Activated CD4-positive, alpha-beta T cell treated with anti-CD3 and anti-CD28 coated beads, Interleukin-2, Interleukin-4, amounts not matched to agents 100 ng/mL and 50 ng/mL, durations not matched to agents 16 hours and 8 hours (primary cell): ENCODE measurements around the gene MAD1L1.
"Not testable (repeated sequence)": the region's sequence is repeated elsewhere in the genome, so short reads cannot be mapped to it uniquely, and the experiment has no call there.

Experiments
- DNase-seq: peaks from one replicate; pipeline ENCODE4 v3.0.0-alpha.2; 2020; ENCODE audit warnings: low spot score

Gene MAD1L1

DNA sequence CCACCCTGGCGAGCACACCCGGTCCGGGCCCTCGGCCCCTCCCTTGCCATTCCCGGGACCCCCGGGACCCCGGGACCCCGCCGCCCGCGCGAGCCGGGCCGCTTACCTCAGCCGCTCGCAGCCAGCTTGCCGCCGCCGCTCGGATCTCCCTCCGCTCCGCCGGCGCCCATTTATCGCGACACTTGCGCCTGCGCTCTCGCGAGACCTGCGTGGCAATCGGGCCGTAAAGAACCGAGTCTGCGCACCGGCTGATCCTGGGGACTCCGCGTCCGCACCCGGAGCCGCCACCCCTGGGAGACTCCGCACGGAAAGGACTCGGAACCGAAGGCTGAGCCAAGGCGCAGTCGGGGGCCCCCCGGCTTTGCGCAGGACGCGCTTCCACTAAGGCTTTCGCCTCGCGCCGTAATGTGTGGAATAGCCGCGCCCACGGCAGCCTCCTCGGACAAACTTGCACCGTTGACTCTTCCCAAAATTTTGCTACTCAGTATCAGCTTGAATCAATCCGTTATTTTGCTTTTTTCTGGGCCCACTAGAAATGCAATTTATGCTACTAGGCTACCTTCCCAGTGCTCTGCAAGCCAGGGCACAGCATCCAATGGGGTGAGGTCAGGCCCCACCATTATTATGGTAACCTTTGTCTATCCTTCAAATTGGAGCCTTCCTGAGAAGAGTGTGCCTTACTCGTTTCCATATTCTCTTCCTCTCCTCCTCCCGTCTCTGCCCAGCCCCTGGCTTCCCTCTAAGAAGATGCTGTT lies at the start of gene MAD1L1:
Gene MAD1L1, minus strand, starts transcription at position 180 of the 755 bp plus-strand sequence. CDS start 2,812 bp downstream, outside the sequence.
- DNase-seq, result peak; percentile 90

DNA sequence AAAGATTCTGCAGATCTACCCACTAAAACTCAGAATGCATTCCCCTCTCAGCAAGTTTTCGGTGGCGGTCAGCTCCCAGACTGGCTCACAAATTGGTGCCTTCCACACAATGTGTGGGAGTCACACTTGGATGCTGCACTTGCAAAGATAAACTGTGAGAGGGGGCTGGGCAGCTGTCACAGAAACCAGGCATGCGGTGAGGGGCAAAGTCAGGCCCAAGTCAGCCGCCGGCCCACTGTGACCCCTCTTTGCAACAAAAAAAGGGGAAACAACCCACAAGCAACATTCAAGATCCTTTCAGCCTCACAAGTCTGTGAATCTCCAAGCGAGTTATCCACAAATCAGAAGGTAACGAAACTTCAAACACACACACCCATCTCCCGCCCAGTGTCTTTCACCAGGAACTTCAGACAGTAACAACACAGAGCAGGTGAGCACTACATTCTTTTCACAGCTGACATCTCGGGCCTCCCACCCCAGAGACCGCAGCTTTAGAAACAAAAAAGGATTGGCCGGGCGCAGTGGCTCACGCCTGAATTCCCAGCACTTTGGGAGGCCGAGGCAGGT lies 49.5 kb upstream of the MAD1L1 start:
- DNase-seq, result no peak

DNA sequence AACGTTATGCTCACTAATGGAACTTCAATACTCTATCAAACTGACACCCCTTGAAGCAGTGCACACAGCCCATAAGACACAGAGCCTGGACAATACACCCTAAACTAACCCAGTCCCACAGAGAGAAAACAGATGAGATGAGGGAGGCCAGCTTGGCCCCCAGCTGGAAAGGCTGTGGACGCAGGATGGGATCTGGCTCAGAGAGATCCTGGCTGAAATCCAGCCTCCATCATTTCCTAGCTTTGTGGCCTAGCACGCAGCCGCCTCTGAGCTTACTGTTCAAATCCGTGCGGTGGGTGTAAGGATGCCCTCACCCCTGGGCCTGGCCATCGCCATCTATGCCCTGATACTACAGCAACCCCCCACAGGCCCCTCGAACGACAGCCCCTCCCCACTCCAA lies 48.8 kb upstream of the MAD1L1 start:
- DNase-seq, result no peak

DNA sequence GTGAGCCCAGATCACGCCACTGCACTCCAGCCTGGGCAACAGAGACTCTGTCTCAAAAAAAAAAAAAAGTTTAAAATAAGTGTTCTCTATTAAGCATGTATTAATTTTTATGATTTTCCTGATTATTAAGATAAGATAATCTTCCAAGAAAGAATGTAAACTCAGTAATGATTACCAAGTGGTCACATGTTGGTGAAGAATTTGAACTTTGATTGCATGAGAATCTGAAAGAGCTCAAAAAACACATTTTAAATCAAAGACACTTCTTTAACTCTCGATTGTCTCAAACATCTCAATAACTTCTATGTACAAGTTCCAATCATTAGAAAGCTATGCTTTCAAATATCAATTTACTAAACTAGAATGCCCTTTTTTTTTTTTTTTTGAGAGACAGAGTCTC lies 47.7 kb upstream of the MAD1L1 start:
- DNase-seq, result no peak

DNA sequence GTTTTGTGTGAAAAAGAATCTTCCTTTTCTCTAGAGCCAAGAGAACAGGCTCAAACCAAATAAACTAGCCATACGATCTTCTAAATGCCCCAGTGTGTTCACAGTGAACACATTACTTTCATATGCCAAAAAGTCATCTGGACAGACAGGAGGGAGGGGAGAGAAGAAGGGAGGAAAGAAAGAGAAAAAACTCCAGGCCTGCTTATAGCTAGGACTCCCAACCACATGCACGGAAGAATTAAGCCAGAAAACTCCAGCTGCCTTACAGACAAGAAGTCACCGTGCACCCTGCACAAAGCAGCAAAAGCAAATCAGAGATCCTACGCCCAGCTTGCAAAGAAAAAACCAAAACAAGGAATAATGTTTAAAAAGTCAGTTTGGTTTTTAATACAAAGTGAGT lies 47.2 kb upstream of the MAD1L1 start:
- DNase-seq, result no peak

DNA sequence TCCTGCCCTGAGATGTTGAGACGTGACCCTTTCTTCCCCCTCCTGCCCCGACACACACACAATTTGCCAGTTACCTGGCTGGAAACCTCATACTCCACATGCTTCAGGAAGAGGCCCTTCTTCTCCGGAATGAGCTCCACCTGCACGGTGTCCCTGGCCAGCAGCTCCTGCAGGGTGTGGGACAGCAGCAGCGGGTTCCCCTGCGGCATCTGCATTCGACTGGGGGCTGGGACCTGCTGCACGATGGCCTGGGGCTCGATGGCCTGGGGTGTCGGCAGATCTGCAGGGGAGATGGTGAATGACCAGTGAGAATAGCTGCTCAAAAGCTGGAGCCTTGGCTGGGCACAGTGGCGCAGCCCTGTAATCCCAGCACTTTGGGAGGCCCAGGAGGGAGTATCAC lies 45.3 kb upstream of the MAD1L1 start:
- DNase-seq, result no peak

DNA sequence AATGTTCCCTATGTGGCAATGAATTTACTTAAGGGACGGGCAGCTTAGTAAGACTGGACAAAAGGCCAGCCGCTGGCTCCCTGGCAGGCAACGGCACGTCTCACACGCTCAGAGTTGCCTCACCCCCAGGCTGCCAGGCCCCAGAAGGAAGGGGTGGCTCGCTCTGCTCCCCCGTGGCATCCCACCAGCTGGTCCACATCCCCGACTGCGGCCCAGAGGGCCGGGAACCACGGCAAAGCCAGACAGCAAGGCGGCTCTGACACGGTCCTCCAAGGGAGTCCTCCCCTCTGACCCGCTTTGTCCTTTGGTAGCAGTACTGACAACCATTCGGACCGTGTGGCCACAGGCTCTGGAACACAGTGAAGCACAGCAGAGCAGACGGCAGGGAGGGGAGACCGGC lies 43.4 kb upstream of the MAD1L1 start:
- DNase-seq, result no peak

DNA sequence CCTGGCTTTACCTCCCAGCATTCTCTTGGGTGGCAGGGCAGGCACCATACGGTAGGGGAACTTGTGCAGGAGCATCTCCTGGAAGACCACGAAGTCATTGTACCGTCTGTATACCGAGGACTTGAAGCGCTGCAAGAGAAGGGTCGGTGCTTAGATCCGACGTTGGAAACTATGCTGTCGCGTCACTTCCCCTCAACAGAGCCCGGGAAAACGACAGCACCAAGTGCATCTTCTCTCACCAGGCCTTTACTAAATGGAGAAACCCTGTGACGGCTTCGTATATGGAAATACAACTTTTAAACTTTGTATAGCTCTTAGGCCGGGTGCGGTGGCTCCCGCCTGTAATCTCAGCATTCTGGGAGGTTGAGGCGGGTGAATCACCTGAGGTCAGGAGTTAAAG lies 42.4 kb upstream of the MAD1L1 start:
- no peak for DNase-seq

DNA sequence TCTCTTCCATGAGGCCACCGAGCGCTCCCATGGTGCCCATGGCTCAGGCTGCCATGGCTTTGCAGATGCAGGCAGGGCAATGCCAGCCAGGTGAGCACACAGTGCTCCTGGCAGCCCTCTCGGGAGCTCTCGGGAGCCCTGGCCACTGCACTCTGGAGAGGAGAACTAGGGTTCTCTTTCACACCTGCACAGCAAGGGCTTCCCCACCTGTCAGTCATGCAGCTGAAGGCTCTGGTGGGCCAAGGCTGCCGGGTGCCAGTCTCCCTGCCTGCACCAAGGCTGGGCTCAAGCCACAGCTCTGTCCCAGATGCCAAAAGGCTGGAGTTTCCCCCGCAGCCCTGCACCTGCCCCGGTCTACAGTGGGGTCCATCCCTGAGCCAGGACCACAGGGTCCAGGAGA lies 41.9 kb upstream of the MAD1L1 start:
- no peak for DNase-seq

DNA sequence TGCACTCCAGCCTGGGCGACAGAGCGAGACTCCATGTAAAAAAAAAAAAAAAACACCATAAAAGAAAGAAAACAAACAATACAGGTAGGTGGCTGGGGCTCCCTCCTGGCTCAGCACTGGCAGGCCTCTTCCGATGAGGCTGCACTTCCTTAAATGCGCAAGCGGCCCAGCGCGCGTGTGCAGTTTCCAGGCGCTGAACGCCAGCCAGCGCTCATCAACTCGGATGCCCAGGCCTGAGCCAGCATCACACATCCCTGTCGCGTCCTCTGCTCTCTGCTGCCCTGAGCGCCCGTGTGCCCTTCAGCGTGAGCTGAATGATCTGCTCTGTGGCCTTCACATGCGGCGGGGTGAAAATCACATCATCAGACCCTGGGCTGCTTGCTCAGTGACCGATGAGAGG lies 41.1 kb upstream of the MAD1L1 start:
- DNase-seq, result no peak

DNA sequence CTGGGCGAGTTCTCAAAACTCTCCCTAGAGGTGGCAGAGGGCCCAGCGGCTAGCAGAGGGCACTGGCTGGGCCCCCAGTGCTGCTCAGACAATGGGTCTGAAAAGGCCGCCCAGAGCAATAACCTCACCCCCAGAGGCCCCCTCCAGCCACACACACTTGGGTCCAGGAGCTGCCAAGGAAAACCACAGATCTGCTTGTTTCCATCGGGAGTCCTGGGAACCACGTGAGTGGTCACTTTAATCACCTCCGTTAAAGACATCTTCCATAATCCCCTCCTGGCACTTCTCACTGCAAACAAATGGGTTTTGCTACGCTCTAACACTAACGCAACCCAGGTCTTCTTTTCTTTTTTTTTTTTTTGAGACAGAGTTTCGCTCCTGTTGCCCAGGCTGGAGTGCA lies 39.3 kb upstream of the MAD1L1 start:
- DNase-seq, result no peak

DNA sequence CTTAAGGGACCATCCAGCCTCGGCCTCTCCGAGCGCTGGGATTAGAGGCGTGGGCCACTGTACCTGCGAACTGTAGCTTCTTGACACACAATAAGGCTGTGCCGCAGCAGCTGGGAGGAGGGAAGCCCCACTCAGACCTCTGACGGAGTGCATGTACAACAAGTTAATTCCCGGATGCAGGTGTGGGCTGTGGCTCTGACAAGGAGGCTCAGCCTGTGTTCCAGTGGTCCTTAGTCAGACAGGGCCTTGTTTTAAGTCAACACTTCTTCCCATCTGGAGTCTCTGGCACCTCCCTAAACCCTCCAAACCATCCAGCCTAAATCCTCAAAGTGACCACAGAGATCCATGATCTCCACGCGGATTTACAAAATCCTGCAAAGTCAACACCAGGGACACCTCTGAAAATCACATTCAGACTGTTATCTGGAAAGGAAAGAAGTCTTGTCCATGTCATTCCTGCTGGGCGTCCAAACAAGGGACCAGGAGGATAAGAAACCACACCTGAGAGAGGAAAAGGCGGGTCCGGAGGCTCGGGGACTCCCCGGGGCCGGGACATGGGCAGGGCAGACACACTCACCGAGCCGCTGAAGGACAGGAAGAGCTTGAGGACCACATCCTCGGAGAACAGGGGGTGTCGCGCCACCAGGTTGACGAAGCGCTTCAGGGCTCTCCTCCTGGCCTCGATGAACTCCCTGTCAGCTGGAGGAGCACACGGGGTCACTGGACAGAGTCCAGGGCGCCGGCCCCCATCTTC lies 38.7 kb upstream of the MAD1L1 start:
- no peak for DNase-seq

DNA sequence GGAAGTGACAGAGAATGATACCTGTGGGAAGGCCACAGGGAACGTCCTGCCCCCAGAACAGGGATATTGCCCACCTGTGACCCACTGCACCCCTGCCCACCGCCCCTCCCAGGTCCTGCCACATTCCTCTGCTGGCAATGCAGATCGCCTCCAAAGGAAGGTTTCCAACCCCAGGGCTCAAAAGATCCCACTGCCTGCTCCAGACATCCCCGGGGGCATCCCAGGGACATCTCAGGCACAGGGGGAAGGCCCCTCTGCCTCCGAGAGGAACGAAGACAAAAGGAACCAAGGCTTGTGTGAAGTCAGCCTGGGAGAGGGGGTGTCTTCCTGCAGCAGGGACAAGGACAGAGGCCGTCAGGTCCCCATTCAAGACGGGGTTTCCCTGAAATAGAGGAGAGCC lies 37.8 kb upstream of the MAD1L1 start:
- no peak for DNase-seq

DNA sequence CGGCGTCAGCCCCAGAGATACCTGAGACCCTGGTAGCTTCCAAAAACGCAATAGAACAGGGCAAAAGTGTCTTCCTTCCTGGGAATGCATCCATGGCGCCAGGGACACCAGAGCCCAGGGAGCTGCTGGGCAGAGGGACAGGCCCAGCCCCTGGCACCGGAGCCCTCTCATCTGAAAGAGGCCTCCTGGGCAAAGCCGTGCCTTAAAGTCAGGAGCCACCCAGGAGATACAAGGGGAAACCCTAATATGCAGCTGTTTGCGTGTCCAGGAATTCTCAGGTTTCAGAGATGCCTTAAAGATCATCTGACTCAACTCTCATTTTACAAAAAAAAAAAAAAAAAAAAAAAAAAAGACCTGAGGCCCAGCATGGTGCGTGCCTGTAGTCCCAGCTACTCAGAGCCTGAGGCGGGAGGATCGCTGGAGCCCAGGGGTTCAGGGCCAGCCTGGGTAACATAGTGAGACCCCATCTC lies 37.3 kb upstream of the MAD1L1 start:
- DNase-seq, result no peak

DNA sequence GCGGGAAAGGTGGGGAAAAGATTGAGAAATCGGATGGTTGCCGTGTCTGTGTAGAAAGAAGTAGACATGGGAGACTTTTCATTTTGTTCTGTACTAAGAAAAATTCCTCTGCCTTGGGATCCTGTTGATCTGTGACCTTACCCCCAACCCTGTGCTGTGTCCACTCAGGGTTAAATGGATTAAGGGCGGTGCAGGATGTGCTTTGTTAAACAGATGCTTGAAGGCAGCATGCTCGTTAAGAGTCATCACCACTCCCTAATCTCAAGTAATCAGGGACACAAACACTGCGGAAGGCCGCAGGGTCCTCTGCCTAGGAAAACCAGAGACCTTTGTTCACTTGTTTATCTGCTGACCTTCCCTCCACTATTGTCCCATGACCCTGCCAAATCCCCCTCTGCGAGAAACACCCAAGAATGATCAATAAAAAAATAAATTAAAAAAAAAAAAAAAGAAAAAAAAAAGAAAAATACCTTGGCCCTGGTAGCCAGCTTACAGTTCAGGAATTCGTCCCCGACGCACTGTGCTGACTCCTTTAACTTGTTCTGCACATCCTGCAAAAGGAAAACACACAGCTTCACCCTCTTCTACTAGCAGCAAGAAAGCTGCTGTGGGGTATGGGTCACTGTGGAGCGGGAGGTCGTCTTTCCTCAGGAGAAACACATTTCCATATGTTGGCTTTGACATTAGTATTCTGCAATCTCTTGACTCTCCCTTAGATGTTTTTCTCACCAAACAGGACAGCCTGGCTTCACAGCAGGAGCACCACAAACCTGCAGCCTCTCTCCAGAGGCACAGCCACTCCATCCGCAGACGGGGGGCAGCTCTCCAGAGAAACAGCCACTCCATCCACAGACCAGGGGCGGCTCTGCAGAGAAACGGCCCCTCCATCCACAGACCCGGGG lies 36.6 kb upstream of the MAD1L1 start:
- DNase-seq, result not testable (repeated sequence)

DNA sequence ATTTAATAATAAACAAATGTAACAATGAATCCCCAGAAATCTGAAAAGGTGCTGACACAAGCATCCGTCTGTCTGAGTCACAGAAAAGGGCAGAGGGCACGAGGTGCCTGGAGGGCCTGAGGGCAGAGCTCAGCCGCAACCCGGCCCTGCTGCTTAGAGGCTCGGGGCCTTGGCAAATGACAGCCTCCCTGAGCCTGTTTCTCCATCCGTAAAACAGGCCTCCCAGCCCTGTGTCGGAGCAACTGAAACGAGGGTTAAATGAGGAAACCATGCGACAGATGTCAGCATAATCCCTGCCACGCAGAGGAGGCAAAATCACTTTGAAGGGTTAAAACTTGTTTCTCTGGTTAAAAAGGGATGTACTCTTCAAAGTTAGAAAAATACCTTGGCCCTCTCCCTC lies 34.2 kb upstream of the MAD1L1 start:
- no peak for DNase-seq

DNA sequence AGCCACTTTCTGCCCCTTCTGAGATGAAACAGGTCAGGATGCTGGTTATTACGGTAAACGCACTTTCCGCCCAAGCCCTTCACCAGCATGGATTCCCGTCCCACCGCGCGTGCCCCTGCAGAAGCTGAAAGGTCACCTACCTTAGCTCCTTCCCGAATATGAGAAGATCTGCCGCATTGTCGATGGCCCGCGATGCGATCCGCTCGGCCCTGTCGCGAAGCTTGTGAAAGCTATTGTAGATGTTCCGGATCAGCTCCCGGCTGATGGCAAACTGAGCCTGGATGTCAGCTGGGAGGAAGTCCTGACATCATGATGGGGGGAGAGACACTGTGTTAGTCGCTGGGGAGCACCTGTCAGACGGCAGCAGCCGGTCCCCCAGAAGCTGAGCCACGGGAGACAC lies 31.4 kb upstream of the MAD1L1 start:
- DNase-seq, result no peak

DNA sequence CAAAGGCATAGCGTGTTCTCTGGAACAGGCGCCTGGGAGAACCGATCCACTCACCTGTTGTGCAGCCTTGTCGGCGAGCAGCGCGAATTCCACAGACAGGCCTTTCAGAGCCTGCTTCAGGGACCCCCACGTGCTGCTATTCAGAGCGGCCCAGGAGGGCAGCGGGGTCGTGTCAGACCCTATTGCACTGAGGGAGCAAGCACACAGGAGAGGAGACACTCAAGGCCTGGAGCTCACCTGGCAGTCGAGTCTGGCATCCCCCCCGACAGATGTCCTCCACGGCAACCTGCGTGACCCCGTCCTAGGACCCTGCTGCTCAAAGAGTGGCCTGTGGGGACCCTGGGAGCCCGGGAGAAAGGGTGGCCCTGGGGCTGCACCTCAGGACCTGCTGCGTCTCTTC lies 30.4 kb upstream of the MAD1L1 start:
- no peak for DNase-seq

DNA sequence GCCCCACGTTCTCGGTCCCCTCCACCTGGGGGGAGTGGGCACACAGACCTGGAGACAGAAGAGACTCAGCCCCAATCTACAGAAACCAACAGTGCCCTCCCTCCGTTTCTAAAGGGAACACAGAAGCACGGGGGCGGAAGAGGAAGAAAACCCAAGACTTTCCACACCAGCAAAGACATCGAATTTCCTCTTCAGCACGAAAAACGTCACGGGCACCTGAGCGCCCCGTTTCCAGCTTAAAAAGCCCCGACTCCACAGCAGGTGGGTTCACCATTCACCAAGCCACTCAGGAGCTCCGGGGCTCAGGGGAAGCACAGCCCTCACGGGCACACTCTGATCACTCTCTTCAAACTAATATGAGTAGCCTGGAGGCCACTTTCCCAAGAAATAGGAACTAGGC lies 28.9 kb upstream of the MAD1L1 start:
- DNase-seq, result no peak

DNA sequence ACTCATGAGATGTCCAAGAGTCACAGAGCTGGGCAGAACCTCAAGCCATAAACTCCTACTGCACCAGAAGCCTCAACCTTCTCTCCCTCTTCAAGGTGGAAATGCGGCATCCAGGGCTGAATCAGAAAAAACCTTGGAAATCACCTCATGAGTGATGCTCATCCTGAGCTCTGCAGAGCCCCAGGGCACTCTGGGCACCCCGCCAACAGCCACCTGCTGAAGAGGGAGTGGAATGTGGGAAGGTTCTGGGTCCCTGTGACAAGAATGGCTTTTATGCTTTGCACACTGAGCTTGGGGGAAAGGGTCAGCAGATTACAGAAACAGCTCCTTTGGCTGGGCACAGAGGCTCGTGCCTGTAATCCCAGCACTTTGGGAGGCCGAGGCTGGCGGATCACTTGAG lies 28.1 kb upstream of the MAD1L1 start:
- DNase-seq, result no peak

DNA sequence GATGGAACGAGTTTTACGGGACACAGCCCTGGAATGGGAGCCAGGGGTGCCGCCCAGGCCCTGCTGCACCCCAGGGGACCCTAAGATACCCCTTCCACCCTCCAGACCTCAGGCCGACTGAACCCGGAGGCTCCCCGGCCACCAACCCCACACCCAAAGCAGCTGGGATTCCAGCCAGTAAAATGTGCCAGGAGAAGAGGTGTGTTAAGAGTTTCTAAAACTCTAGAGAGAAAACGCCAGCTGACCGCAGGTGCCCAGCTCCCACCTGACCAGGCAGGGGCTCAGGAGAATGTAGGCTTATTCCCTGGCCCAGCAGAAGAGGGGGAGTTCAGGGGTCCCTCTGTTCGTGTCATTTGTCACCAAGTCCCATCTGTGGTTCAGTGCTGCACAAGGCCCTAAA lies 26.7 kb upstream of the MAD1L1 start:
- DNase-seq, result no peak

DNA sequence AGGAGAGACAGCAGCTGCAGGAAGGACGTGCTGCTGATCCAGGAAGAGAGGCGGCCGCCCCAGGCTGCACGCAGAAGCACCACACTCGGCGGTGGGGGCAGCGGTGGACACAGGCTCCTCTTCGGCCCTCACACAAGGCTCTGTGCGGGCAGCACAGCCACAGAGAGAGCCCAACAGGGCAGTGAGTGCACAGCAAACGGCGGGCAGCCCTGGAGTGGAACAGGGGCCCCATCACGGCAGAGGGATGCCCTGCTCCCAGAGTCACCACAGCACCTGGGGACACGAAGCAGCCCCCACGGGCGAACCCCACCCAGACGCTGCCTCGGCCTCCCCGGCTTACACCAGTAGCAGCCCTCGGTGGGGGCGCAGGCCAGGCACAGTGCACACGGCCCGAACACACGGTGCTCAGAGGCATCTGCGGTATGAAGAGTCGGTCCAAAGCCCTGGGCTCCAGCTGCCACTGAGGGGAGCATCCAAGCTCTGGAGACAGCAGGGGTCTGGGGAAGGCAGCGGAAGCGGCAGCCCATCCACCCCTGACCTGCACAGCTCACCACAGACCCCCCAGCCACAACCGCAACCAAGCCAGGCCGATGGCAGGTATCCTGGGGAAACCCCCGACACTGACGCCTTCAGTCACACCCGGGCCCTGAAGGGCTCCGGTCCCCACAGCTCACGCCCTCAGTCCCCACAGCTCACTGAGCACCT lies 26.1 kb upstream of the MAD1L1 start:
- DNase-seq, result no peak
